Tibial artery (tissue), 4 donors: ENCODE data around the gene SACM1L.

Experiments
- DNase-seq, 2 donors: peaks; one replicate each; pipeline ENCODE4 v3.0.0-alpha.2; 2019
- H3K27ac ChIP-seq, 2 donors: fragments of 200-600 bp; sonication (generic) in 1 of 2; 1 replicate in 1 of 2; 2 replicates in 1 of 2; pipeline ENCODE4 v1.5.1; 2018 to 2019; ENCODE audit warnings: mild to moderate bottlenecking in 1 of 2
- H3K27me3 ChIP-seq, 2 donors: fragments of 200-600 bp; sonication (generic) in 1 of 2; one replicate each; pipeline versions ENCODE4 v1.5.1 to v1.6.0; 2016 to 2019
- H3K36me3 ChIP-seq, 3 donors: fragments of 200-600 bp; sonication (generic) in 2 of 3; one replicate each; pipeline ENCODE4 v1.5.1; 2016 to 2019; ENCODE audit warnings: mild to moderate bottlenecking in 2 of 3
- H3K4me1 ChIP-seq, 4 donors: fragments of 200-600 bp; sonication (generic) in 2 of 4; 1 replicate in 3 of 4; 2 replicates in 1 of 4; pipeline ENCODE4 v1.5.1; 2016 to 2019
- H3K4me3 ChIP-seq, 2 donors: fragments of 200-600 bp; sonication (generic) in 1 of 2; 1 replicate in 1 of 2; 2 replicates in 1 of 2; pipeline ENCODE4 v1.5.1; 2018 to 2019; ENCODE audit warnings: mild to moderate bottlenecking in 2 of 2
- H3K9me3 ChIP-seq, 3 donors: fragments of 200-600 bp; sonication (generic) in 1 of 3; one replicate each; pipeline ENCODE4 v1.5.1; 2016 to 2019
- intact Hi-C: fragments of 100-400 bp; cut with DNase I; formaldehyde crosslinking; loops from one replicate; pipeline ENCODE4 v1.15.0; 2023; ENCODE audit warnings: low total_unique reads
- TF ChIP-seq, protein P1 (sequence below), 2 experiments: fragments of 200-600 bp in 1 of 2; fragments of 450-650 bp in 1 of 2; IDR thresholded peaks; one replicate each; pipeline ENCODE4 v1.5.1; 2017 to 2019; ENCODE audit warnings: antibody characterized with exemption in 2 of 2, mild to moderate bottlenecking in 1 of 2, moderate library complexity in 1 of 2

The SACM1L gene

DNA sequence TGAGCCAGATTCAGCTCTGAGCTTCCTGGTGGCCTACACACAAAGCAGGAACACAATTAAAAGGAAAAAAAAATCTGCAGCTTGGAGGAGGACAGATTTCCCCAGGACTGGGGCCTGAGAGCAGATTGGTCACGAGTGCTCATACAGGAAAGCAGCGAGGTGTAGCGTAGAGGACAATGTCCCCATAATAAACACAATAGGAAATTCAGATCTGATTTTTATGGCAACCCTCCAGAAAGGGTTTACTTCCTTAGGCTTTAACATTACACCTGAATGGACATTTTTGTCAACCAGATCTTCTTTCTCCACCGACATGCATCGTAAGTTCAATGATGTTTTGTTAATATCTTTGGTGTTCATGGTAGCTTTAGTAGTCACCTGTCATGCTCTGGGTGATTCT lies 83.9 kb downstream of the SACM1L start:
- Histone ChIP-seq H3K27me3 (peaks cover 0 to 11% of the 10 kb centered on the region in 2 donors), H3K4me3 (no peak overlapping the region), H3K4me1 (no peaks in the 10 kb centered on the region), H3K9me3 (no peaks in the 10 kb centered on the region), H3K36me3 (no peaks in the 10 kb centered on the region), H3K27ac (no peak overlapping the region)
- no peak for DNase-seq
- TF ChIP-seq, protein P1, sequence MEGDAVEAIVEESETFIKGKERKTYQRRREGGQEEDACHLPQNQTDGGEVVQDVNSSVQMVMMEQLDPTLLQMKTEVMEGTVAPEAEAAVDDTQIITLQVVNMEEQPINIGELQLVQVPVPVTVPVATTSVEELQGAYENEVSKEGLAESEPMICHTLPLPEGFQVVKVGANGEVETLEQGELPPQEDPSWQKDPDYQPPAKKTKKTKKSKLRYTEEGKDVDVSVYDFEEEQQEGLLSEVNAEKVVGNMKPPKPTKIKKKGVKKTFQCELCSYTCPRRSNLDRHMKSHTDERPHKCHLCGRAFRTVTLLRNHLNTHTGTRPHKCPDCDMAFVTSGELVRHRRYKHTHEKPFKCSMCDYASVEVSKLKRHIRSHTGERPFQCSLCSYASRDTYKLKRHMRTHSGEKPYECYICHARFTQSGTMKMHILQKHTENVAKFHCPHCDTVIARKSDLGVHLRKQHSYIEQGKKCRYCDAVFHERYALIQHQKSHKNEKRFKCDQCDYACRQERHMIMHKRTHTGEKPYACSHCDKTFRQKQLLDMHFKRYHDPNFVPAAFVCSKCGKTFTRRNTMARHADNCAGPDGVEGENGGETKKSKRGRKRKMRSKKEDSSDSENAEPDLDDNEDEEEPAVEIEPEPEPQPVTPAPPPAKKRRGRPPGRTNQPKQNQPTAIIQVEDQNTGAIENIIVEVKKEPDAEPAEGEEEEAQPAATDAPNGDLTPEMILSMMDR (IDR thresholded peaks at IDR 0.05), result no peak
- intact Hi-C loops, result no loop called here

DNA sequence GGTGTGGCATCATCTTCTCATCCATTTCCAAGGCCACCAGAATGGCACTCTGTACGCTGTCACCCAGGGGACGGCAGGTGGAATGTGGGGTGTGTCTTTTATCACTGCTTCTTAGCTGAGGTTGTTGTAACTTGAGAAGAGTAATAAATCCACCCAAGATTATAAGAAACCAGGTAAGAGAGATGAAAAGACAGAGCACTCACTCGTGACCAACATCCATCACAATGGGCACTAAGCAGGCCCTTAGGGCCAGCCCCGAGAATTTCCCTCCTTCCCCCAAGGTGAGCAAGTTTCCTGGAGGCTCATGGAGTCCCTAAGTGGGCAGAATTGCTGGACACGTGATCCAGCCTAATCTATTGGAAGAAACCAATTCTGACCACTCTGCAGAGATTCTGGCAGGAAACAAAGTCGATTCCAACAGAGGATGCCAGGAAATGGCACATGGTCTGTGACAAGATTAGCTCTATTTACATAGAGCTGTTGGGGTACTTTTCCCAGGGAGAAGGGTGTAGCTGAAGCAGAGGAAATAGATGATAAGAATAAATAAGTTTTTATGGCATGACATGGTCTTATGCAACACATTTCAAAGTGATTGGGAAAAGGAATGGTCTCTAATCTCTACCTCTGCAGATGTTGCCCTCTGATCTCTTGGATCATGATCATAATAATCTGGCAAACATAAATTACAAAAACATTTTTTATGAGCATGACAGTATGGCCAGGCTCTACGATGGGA lies 84.7 kb downstream of the SACM1L start:
- no peak overlapping the region for H3K4me3 ChIP-seq
- peaks cover 0 to 11% of the 10 kb centered on the region in 2 donors for H3K27me3 ChIP-seq
- H3K4me1 ChIP-seq, result no peaks in the 10 kb centered on the region
- no peak for DNase-seq
- no peaks in the 10 kb centered on the region for H3K9me3 ChIP-seq
- TF ChIP-seq, protein P1 (IDR thresholded peaks at IDR 0.05), result no peak
- no peak overlapping the region for H3K27ac ChIP-seq
- no peaks in the 10 kb centered on the region for H3K36me3 ChIP-seq
- intact Hi-C loops, result no loop called here

DNA sequence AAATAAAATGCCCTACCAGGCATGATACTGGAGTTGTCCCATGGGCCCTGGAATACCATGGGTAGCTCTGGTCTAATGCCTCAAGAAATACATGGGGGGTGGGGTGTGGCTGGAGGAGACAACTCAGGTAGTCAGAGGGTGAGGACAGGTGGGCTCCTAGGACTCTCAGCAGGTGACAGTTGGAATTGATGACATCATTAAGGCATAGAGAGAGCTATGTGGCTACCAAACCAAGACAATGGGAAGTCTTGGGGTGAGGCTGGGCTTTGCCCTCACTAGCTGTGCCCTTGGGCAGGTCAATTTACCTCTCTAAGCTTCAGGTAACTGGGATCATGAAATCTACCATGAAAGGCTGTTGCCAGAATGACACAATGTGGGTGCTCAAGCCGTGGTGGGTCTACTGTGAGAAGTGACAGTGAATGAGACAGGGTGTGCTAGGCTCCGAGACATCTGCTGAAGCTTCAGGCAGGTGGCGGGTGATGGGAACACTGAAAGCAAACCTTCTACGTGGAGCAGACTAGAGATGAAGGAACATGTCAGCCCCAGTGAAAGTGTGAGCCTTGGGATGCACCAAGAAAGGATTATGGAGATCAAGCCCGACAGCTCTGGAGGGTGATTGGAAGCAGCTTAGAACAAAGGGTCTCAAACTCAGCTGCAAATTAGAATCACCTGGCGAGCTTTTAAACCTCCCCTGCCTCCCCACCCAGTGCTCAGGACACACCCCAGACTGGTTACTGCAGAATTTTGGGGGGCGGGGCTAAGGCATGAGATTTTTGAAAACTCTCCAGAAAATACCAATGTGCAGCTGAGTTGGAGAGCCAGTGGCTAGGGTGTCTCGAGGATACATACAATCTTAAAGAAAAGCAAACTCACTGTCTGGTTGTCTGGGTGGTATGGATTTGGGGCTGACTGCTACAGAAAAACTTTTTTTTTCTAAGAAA lies 85.7 kb downstream of the SACM1L start:
- Histone ChIP-seq H3K4me3 (no peak overlapping the region), H3K27me3 (peaks cover 0 to 11% of the 10 kb centered on the region in 2 donors), H3K36me3 (no peaks in the 10 kb centered on the region), H3K9me3 (no peaks in the 10 kb centered on the region), H3K4me1 (no peaks in the 10 kb centered on the region), H3K27ac (no peak overlapping the region)
- no peak for DNase-seq
- TF ChIP-seq, protein P1 (IDR thresholded peaks at IDR 0.05), result no peak
- intact Hi-C loops, result no loop called here

- no peaks in the 10 kb centered on the region for H3K4me1 ChIP-seq
- intact Hi-C loops, result no loop called here
- no peaks in the 10 kb centered on the region for H3K9me3 ChIP-seq
- H3K4me3 ChIP-seq, result no peak overlapping the region
- peaks cover 0 to 11% of the 10 kb centered on the region in 2 donors for H3K27me3 ChIP-seq
- TF ChIP-seq, protein P1 (IDR thresholded peaks at IDR 0.05), result no peak
- H3K27ac ChIP-seq, result no peak overlapping the region
- no peaks in the 10 kb centered on the region for H3K36me3 ChIP-seq
- no peak for DNase-seq
Measured at GRCh38 chr3:45775571-45776300, 86.5 kb downstream of the SACM1L start.

GRCh38 chr3:45776301-45776595 lies 87.1 kb downstream of the SACM1L start:
- no peaks in the 10 kb centered on the region for H3K36me3 ChIP-seq
- H3K9me3 ChIP-seq, result no peaks in the 10 kb centered on the region
- no peak for DNase-seq
- TF ChIP-seq, protein P1 (IDR thresholded peaks at IDR 0.05), result no peak
- no peaks in the 10 kb centered on the region for H3K4me1 ChIP-seq
- no peak overlapping the region for H3K27ac ChIP-seq
- no peak overlapping the region for H3K4me3 ChIP-seq
- intact Hi-C loops, result no loop called here
- H3K27me3 ChIP-seq, result peaks cover 0 to 7% of the 10 kb centered on the region in 2 donors
